HFFc6 (cell line): Measurements from ENCODE around the gene ZNF556. TPM values are rescaled to one million over a fixed set of nuclear protein-coding genes. Genes with fewer than 3 reads are reported as not detected.
A peak's percentile ranks its signal among the peaks of the same experiment; 100 is the strongest.

Source experiments
- DNase-seq: peaks from one replicate; pipeline ENCODE4 v3.0.0-alpha.2; 2018
- H3K27ac Mint-ChIP-seq: 2 replicates; pipeline ENCODE4 v1.8.0; 2020; ENCODE audit warnings: mild to moderate bottlenecking, mixed read lengths
- H3K27me3 Mint-ChIP-seq: 2 replicates; pipeline ENCODE4 v1.8.0; 2021; ENCODE audit warnings: mild to moderate bottlenecking, moderate library complexity, mixed read lengths; ENCODE audit not compliant: insufficient read depth
- H3K36me3 Mint-ChIP-seq: 2 replicates; pipeline ENCODE4 v1.8.0; 2021; ENCODE audit warnings: low read depth, mixed read lengths
- H3K4me1 Mint-ChIP-seq: 2 replicates; pipeline ENCODE4 v1.8.0; 2020; ENCODE audit warnings: low read depth, mixed read lengths
- H3K4me3 Mint-ChIP-seq: 2 replicates; pipeline ENCODE4 v1.8.0; 2020; ENCODE audit warnings: mild to moderate bottlenecking, moderate library complexity, mixed read lengths
- H3K9me3 Mint-ChIP-seq: 2 replicates; pipeline ENCODE4 v1.8.0; 2020; ENCODE audit warnings: mild to moderate bottlenecking, mixed read lengths
- long read RNA-seq: library from polyadenylated mRNA; unstranded; transcript quantifications from one replicate; pipeline ENCODE4 v2.0.0, GENCODE V29; 2019
- total RNA-seq, 6 experiments: library from RNA; stranded (reverse); fragmentation: NEBNext Ultra II Directional; extraction: Animal tissue kit (Norgen Biotek cat#: 25700); gene quantifications; 2 replicates in 1 of 6; 3 replicates in 5 of 6; pipeline ENCODE4 v1.2.3, GENCODE V29; 2021
- TF ChIP-seq, protein P1 (sequence below): fragments of 200-600 bp; sonication (generic); IDR thresholded peaks from 2 replicates; pipeline ENCODE4 v1.5.0; 2021; ENCODE audit warnings: antibody characterized with exemption, mild to moderate bottlenecking

The ZNF556 gene
- total RNA-seq = not detected
- long read RNA-seq = 0 reads

DNA sequence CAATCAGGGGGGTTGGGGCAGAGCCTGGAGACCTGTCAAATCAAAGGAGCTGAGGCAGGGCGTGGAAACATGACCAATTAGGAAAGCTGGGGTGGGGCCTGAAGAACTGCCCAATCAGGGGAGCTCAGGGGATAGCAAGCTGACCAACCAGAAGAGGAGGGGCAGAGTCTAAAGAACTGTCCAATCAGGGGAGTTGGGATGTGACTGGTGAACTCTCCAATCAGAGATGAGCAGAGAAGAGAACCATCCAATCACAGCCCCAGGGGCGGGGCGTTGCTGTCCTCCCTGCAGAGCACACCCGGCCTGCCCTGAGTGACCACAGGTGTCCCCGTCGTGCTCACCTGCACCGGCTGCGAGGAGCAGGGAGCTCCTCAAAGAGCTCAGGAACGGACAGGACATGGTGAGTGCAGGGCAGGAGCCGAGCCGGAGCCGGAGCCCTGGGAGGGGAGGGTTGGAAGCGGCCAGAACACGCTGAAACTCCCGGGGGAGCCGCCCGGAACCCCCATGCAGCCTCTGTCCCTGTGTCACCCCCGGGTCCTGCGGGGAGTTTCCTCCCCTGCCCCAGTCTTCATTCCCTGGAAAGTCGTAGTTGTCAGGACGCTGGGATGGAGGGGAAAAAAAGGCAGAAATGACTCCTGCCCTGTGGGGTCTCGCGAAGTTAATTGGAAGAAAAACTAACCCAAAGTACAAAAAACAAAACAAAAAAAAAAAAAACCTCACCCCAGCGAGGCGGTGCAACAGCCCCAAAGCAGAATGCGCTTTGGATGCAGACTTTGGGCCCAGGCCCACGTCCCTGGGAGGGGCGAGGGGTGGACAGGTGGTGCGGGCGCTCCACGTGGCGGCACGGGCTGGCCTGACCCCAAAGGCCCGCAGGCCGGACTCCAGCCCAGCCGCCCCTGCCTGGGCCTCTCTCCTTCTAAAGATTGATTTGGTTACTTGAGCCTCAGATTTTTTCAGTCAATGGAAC lies at the start of gene ZNF556:
Gene ZNF556, plus strand, starts transcription at position 311 of the 967 bp plus-strand sequence. Its CDS starts 87 bp downstream, at position 398.
- TF ChIP-seq, protein P1, sequence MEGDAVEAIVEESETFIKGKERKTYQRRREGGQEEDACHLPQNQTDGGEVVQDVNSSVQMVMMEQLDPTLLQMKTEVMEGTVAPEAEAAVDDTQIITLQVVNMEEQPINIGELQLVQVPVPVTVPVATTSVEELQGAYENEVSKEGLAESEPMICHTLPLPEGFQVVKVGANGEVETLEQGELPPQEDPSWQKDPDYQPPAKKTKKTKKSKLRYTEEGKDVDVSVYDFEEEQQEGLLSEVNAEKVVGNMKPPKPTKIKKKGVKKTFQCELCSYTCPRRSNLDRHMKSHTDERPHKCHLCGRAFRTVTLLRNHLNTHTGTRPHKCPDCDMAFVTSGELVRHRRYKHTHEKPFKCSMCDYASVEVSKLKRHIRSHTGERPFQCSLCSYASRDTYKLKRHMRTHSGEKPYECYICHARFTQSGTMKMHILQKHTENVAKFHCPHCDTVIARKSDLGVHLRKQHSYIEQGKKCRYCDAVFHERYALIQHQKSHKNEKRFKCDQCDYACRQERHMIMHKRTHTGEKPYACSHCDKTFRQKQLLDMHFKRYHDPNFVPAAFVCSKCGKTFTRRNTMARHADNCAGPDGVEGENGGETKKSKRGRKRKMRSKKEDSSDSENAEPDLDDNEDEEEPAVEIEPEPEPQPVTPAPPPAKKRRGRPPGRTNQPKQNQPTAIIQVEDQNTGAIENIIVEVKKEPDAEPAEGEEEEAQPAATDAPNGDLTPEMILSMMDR = no peak
- Mint-ChIP-seq H3K4me3 (no peak within 1 kb of the TSS), H3K4me1 (peaks cover 6% of the 10 kb centered on the region; the same call in 1 of the 2 replicates), H3K36me3 (no peaks in the 10 kb centered on the region; the same call in 1 of the 2 replicates), H3K27me3 (no peaks in the 10 kb centered on the region; the same call in 1 of the 2 replicates), H3K9me3 (peaks cover 15% of the 10 kb centered on the region; the same call in 1 of the 2 replicates), H3K27ac (0 out of 2 replicates have a peak within 1 kb of the TSS, but pooled peaks have one; percentile 42)
- DNase-seq = no peak

DNA sequence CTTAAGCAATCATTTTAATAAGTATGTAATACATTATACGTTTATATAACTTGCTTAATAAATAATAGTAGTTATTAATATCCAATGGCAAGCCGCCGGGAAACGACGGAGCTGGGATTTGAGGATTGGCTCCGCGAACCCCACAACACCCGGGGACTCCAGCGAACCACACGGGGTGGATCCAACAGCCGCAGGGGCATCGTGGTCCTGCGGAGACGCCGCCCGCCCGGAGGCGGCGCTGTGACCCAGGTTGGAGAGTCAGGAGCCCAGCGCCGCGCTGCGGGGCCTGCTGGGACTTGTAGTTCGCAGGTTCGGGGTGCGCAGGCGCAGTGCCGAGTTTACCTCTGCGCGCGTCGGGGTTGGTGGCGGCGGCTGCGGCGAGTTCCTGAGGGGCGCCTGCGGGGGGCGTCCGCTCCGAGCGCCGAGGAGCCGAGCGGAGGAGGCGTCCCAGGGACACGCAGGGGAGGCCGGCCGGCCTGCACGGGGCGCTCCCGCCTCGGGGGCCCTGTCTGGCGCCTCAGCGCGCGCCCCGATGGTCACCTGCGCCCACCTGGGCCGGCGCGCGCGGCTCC lies 47.5 kb upstream of the ZNF556 start, which contains the start of gene ZNF554:
Gene ZNF554, plus strand, starts transcription at position 329 of the 572 bp plus-strand sequence. Its CDS starts 204 bp downstream, at position 533.
- DNase-seq = peak; percentile 90
- peaks cover 11% of the 10 kb centered on the region for H3K36me3 Mint-ChIP-seq
- peaks cover 2% of the 10 kb centered on the region for H3K27me3 Mint-ChIP-seq
- H3K9me3 Mint-ChIP-seq = no peaks in the 10 kb centered on the region; the same call in none of the 2 replicates
- H3K27ac Mint-ChIP-seq = no peak within 1 kb of the TSS
- H3K4me1 Mint-ChIP-seq = no peaks in the 10 kb centered on the region
- H3K4me3 Mint-ChIP-seq = peak within 1 kb of the TSS; percentile 88
- TF ChIP-seq, protein P1 = peak; percentile 95

DNA sequence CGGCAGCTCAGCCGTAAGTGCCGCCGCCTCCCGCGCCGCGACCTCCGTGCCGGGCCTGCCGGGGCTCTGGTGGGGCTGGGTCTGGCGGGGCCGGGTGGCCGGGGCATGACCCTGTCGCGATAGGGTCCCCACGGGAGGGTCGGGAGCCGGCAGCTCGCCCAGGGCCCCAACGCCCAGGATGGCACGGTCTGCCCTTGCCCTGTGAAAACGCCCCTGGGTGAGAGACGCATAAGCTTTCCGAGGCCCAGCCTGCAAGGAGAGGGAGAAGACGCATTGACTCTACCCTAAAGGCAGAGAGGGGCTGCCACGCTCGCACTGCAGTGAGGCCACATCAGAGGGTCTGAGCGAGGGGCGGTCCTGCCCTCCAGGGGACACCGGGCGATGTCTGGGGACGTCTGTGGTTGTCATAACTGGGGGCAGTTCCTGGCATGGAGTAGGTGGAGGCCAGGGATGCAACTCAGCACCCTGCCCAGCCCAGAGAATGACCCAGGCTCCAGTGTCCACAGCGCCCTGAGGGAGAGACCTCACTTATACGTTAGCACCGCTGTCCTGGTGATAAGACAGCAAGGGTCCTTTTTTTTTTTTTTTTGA lies 46.9 kb upstream of the ZNF556 start:
- no peak for DNase-seq
- TF ChIP-seq, protein P1 = no peak
- peaks cover 13% of the 10 kb centered on the region for H3K36me3 Mint-ChIP-seq

DNA sequence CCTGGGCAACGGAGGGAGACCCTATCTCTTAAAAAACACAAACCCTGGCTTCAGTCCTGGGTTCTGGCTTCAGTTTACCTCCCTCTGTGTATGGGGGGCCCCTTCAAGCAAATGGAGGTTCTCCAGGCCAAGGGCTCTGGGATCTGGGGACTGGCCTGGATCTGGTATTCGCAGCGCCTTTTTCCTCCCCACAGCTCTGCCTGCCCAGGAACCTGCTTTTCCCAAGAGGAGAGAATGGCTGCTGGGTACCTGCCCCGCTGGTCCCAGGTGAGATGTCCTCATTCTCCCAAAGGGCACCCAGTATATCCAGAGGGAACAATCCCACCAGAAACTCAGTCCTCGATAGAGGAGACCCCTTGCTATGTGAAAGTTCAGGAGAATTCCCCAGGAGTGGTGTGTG lies 44.3 kb upstream of the ZNF556 start:
- peaks cover 26% of the 10 kb centered on the region for H3K9me3 Mint-ChIP-seq
- no peak overlapping the region for H3K4me3 Mint-ChIP-seq
- no peak overlapping the region for H3K27ac Mint-ChIP-seq
- no peaks in the 10 kb centered on the region for H3K4me1 Mint-ChIP-seq
- H3K36me3 Mint-ChIP-seq = peaks cover 25% of the 10 kb centered on the region
- H3K27me3 Mint-ChIP-seq = peaks cover 2% of the 10 kb centered on the region; the same call in 1 of the 2 replicates
- TF ChIP-seq, protein P1 = no peak
- no peak for DNase-seq

More for the DNA sequence above, 46.9 kb upstream of the ZNF556 start:
- peak overlapping the region; percentile 88 for H3K4me3 Mint-ChIP-seq
- H3K4me1 Mint-ChIP-seq = no peaks in the 10 kb centered on the region
- H3K9me3 Mint-ChIP-seq = peaks cover under 1% of the 10 kb centered on the region
- no peak overlapping the region for H3K27ac Mint-ChIP-seq
- peaks cover 2% of the 10 kb centered on the region for H3K27me3 Mint-ChIP-seq

DNA sequence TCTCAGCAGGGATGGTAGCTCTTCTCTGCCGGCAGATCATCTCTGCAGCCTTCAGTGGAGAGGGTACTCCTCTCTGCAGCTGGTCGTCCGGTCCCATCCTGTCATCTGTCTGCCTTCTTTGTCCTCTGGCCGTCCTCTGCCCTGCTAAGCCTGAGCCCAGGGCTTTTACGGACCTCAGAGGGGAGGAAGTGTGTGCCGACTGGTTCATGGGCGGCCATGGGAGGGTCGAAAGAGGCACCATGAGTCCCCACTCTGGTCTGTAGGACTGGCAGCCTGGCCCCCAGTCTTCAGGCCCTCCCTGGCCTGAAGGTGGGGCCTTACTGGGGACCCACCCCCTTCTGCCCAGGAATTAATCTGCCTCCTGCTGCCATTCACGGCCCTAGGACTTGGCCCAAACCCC lies 43.5 kb upstream of the ZNF556 start:
- Mint-ChIP-seq H3K36me3 (peaks cover 33% of the 10 kb centered on the region), H3K4me1 (no peaks in the 10 kb centered on the region), H3K4me3 (no peak overlapping the region), H3K27ac (no peak overlapping the region), H3K27me3 (peaks cover 2% of the 10 kb centered on the region; the same call in 1 of the 2 replicates), H3K9me3 (peaks cover 34% of the 10 kb centered on the region)
- TF ChIP-seq, protein P1 = no peak
- DNase-seq = no peak
